HepG2 (cell line): Measurements from ENCODE around the gene PEAK1. TPM values are rescaled to one million over a fixed set of nuclear protein-coding genes. Genes with fewer than 3 reads are reported as not detected.
A peak's percentile ranks its signal among the peaks of the same experiment; 100 is the strongest.

Source experiments
- CENPT ChIP-seq: sonication (generic); formaldehyde crosslinking; IDR thresholded peaks from 2 replicates; pipeline ENCODE4 v1.8.0; 2022; ENCODE audit warnings: low read depth, mild to moderate bottlenecking, moderate library complexity, missing genetic modification reagents
- ELF3 ChIP-seq: IDR thresholded peaks from 2 replicates; pipeline ENCODE4 v1.6.1; 2016; ENCODE audit warnings: missing genetic modification reagents, missing compliant biosample characterization
- ETV5 ChIP-seq: IDR thresholded peaks from 2 replicates; pipeline ENCODE4 v1.6.1; 2018; ENCODE audit warnings: missing biosample characterization, missing genetic modification reagents, inconsistent platforms, borderline replicate concordance
- FOXP1 ChIP-seq, 2 experiments: fragments of 450-650 bp in 1 of 2; IDR thresholded peaks; 2 replicates each; pipeline ENCODE4 v1.6.1; 2017 to 2018; ENCODE audit warnings: antibody characterized with exemption in 1 of 2
- KAT8 ChIP-seq: IDR thresholded peaks from 2 replicates; pipeline ENCODE4 v1.6.1; 2016; ENCODE audit warnings: missing genetic modification reagents, missing compliant biosample characterization
- NFYB ChIP-seq: sonication (generic); formaldehyde crosslinking; IDR thresholded peaks from 2 replicates; pipeline ENCODE4 v1.4.0; 2020; ENCODE audit warnings: missing genetic modification reagents
- NPAS2 ChIP-seq: sonication (generic); formaldehyde crosslinking; IDR thresholded peaks from 2 replicates; pipeline ENCODE4 v1.8.0; 2022; ENCODE audit warnings: mild to moderate bottlenecking, missing genetic modification reagents, borderline replicate concordance
- SAP130 ChIP-seq: IDR thresholded peaks from 2 replicates; pipeline ENCODE4 v1.6.1; 2016; ENCODE audit warnings: low read depth
- SOX5 ChIP-seq: IDR thresholded peaks from 2 replicates; pipeline ENCODE4 v1.6.1; 2016; ENCODE audit warnings: borderline replicate concordance
- SOX6 ChIP-seq, 2 experiments: fragments of 450-650 bp in 1 of 2; sonication (generic) in 1 of 2; formaldehyde crosslinking in 1 of 2; IDR thresholded peaks; 2 replicates each; pipeline versions ENCODE4 v1.4.0 to v1.6.1; 2017 to 2020; ENCODE audit warnings: antibody characterized with exemption in 1 of 2, mild to moderate bottlenecking in 1 of 2, missing genetic modification reagents in 1 of 2
- TEAD3 ChIP-seq: optimal IDR thresholded peaks from 2 replicates; pipeline ENCODE3; 2016; ENCODE audit warnings: borderline replicate concordance
- ZMAT3 ChIP-seq: sonication (generic); formaldehyde crosslinking; conservative IDR thresholded peaks from 2 replicates; pipeline ENCODE4 v1.7.0; 2021; ENCODE audit warnings: missing genetic modification reagents
- ZNF331 ChIP-seq: sonication (generic); formaldehyde crosslinking; IDR thresholded peaks from 2 replicates; pipeline ENCODE4 v1.4.0; 2020; ENCODE audit warnings: missing genetic modification reagents
- ZNF549 ChIP-seq: sonication (generic); formaldehyde crosslinking; IDR thresholded peaks from 2 replicates; pipeline ENCODE4 v1.5.0; 2020; ENCODE audit warnings: missing genetic modification reagents
- ZNF644 ChIP-seq: IDR thresholded peaks from 2 replicates; pipeline ENCODE4 v1.6.1; 2016; ENCODE audit warnings: low read depth
- ZNF652 ChIP-seq: IDR thresholded peaks from 2 replicates; pipeline ENCODE4 v1.6.1; 2016; ENCODE audit warnings: low read depth, borderline replicate concordance
- polyA plus RNA-seq, 8 experiments: library from polyadenylated mRNA; depleted of rRNA in 3 of 8; stranded (reverse) in 7 of 8; unstranded in 1 of 8; fragments of >200 nt; fragmentation: Illumina TruSeq in 4 of 8; extraction: Trizol in 4 of 8; gene quantifications; 2 replicates each; pipeline versions ENCODE4 v1.2.1 to v1.2.3, GENCODE V29; 2011 to 2016; ENCODE audit warnings: low read depth in 4 of 8, missing spikeins in 1 of 8, mixed read lengths in 1 of 8; ENCODE audit not compliant: insufficient read depth in 1 of 8
- total RNA-seq, 5 experiments: library from RNA; depleted of rRNA; stranded (reverse); fragments of >200 nt; fragmentation: Illumina TruSeq; extraction: Trizol; gene quantifications; 2 replicates each; pipeline ENCODE4 v1.2.3, GENCODE V29; 2016; ENCODE audit warnings: low read depth in 1 of 5
- TF ChIP-seq, protein P1 (sequence below): IDR thresholded peaks from 2 replicates; pipeline ENCODE4 v1.6.1; 2012; ENCODE audit warnings: inconsistent platforms
- TF ChIP-seq, protein P2 (sequence below): sonication (generic); formaldehyde crosslinking; conservative IDR thresholded peaks from 2 replicates; pipeline ENCODE4 v1.4.0; 2020; ENCODE audit warnings: mild to moderate bottlenecking, missing genetic modification reagents, moderate library complexity
- TF ChIP-seq, protein P3 (sequence below): sonication (generic); formaldehyde crosslinking; IDR thresholded peaks from 2 replicates; pipeline ENCODE4 v1.4.0; 2020; ENCODE audit warnings: mild to moderate bottlenecking, missing genetic modification reagents
- TF ChIP-seq, protein P4 (sequence below): sonication (generic); formaldehyde crosslinking; IDR thresholded peaks from 2 replicates; pipeline ENCODE4 v1.4.0; 2020; ENCODE audit warnings: missing genetic modification reagents
- TF ChIP-seq, protein P5 (sequence below): sonication (generic); formaldehyde crosslinking; IDR thresholded peaks from 2 replicates; pipeline ENCODE4 v1.5.0; 2020; ENCODE audit warnings: mild to moderate bottlenecking, missing genetic modification reagents, borderline replicate concordance

The PEAK1 gene
- total and polyA plus RNA-seq, 2 of the 13 experiments (the other 11 are each of a cell fraction or from before 2014, with no cell fraction given), result 6.0 to 6.6 TPM

DNA sequence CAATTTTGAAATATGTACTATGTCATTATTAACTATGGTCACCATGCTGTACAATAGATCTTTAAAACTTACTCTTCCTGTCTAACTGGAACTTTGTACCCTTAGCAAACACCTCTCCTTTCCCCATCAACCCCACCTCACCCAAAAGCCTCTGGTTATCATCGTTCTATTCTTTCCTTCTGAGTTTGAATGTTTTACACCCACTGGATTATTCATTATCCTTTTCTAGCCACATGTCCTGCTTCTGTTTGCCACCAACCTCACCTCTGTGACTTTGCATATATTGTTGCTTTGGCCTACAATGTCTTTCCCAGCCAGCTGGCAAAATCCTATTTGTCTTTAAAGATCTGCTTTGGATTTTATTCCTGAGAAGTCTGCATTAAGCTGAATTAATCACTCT, 246.4 kb downstream of the PEAK1 start (continued):
- peak; percentile 82 for TF ChIP-seq SOX5 (CRISPR knock-in tag)
- no peak for TF ChIP-seq SOX6 (IDR thresholded peaks at IDR 0.05)
- peak; percentile 72 for TF ChIP-seq SOX6 (CRISPR knock-in tag; IDR thresholded peaks at IDR 0.05)
- TF ChIP-seq, protein P1, sequence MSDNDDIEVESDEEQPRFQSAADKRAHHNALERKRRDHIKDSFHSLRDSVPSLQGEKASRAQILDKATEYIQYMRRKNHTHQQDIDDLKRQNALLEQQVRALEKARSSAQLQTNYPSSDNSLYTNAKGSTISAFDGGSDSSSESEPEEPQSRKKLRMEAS, result 0 out of 2 replicates have a peak, but pooled peaks have one; percentile 43
- TF ChIP-seq ZNF549 (CRISPR knock-in tag), result no peak
- TF ChIP-seq ZMAT3 (CRISPR knock-in tag), result no peak
- 0 out of 2 replicates have a peak, but pooled peaks have one; percentile 28 for TF ChIP-seq KAT8 (CRISPR knock-in tag)
- TF ChIP-seq, protein P2, sequence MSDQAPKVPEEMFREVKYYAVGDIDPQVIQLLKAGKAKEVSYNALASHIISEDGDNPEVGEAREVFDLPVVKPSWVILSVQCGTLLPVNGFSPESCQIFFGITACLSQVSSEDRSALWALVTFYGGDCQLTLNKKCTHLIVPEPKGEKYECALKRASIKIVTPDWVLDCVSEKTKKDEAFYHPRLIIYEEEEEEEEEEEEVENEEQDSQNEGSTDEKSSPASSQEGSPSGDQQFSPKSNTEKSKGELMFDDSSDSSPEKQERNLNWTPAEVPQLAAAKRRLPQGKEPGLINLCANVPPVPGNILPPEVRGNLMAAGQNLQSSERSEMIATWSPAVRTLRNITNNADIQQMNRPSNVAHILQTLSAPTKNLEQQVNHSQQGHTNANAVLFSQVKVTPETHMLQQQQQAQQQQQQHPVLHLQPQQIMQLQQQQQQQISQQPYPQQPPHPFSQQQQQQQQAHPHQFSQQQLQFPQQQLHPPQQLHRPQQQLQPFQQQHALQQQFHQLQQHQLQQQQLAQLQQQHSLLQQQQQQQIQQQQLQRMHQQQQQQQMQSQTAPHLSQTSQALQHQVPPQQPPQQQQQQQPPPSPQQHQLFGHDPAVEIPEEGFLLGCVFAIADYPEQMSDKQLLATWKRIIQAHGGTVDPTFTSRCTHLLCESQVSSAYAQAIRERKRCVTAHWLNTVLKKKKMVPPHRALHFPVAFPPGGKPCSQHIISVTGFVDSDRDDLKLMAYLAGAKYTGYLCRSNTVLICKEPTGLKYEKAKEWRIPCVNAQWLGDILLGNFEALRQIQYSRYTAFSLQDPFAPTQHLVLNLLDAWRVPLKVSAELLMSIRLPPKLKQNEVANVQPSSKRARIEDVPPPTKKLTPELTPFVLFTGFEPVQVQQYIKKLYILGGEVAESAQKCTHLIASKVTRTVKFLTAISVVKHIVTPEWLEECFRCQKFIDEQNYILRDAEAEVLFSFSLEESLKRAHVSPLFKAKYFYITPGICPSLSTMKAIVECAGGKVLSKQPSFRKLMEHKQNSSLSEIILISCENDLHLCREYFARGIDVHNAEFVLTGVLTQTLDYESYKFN (CRISPR knock-in tag), result peak; percentile 77
- peak; percentile 43; the same call in 1 of the 2 replicates for TF ChIP-seq ETV5 (CRISPR knock-in tag)
- TF ChIP-seq ZNF652 (CRISPR knock-in tag), result peak; percentile 48; the same call in 1 of the 2 replicates
- TF ChIP-seq CENPT (CRISPR knock-in tag), result no peak
- TF ChIP-seq, protein P3, sequence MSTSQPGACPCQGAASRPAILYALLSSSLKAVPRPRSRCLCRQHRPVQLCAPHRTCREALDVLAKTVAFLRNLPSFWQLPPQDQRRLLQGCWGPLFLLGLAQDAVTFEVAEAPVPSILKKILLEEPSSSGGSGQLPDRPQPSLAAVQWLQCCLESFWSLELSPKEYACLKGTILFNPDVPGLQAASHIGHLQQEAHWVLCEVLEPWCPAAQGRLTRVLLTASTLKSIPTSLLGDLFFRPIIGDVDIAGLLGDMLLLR (CRISPR knock-in tag), result no peak
- peak; percentile 73 for TF ChIP-seq ZNF644 (CRISPR knock-in tag)
- TF ChIP-seq, protein P4, sequence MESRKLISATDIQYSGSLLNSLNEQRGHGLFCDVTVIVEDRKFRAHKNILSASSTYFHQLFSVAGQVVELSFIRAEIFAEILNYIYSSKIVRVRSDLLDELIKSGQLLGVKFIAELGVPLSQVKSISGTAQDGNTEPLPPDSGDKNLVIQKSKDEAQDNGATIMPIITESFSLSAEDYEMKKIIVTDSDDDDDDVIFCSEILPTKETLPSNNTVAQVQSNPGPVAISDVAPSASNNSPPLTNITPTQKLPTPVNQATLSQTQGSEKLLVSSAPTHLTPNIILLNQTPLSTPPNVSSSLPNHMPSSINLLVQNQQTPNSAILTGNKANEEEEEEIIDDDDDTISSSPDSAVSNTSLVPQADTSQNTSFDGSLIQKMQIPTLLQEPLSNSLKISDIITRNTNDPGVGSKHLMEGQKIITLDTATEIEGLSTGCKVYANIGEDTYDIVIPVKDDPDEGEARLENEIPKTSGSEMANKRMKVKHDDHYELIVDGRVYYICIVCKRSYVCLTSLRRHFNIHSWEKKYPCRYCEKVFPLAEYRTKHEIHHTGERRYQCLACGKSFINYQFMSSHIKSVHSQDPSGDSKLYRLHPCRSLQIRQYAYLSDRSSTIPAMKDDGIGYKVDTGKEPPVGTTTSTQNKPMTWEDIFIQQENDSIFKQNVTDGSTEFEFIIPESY (CRISPR knock-in tag), result no peak
- no peak for TF ChIP-seq FOXP1 (IDR thresholded peaks at IDR 0.05)
- no peak for TF ChIP-seq FOXP1 (CRISPR knock-in tag; IDR thresholded peaks at IDR 0.05)
- TF ChIP-seq NFYB (CRISPR knock-in tag), result no peak
- no peak for TF ChIP-seq TEAD3 (CRISPR knock-in tag)
- TF ChIP-seq, protein P5, sequence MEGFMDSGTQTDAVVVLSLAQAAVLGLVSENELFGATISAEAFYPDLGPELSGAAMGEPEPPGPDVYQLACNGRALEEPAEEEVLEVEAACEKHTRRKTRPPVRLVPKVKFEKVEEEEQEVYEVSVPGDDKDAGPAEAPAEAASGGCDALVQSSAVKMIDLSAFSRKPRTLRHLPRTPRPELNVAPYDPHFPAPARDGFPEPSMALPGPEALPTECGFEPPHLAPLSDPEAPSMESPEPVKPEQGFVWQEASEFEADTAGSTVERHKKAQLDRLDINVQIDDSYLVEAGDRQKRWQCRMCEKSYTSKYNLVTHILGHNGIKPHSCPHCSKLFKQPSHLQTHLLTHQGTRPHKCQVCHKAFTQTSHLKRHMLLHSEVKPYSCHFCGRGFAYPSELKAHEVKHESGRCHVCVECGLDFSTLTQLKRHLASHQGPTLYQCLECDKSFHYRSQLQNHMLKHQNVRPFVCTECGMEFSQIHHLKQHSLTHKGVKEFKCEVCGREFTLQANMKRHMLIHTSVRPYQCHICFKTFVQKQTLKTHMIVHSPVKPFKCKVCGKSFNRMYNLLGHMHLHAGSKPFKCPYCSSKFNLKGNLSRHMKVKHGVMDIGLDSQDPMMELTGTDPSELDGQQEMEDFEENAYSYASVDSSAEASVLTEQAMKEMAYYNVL (CRISPR knock-in tag), result 0 out of 2 replicates have a peak, but pooled peaks have one; percentile 53
- 0 out of 2 replicates have a peak, but pooled peaks have one; percentile 22 for TF ChIP-seq ZNF331 (CRISPR knock-in tag)
- TF ChIP-seq NPAS2 (CRISPR knock-in tag), result no peak
- TF ChIP-seq ELF3 (CRISPR knock-in tag), result peak; percentile 15; the same call in 1 of the 2 replicates
- 0 out of 2 replicates have a peak, but pooled peaks have one; percentile 38 for TF ChIP-seq SAP130 (CRISPR knock-in tag)
